Ureter (tissue), 1 donor: ENCODE data around the gene CCNH. TPM values are rescaled to one million over a fixed set of nuclear protein-coding genes. Genes with fewer than 3 reads are reported as not detected.

Source experiments
- DNase-seq: peaks from one replicate; pipeline ENCODE4 v3.0.0-alpha.2; 2020; ENCODE audit warnings: low spot score
- total RNA-seq: library from RNA; stranded (reverse); gene quantifications from one replicate; pipeline ENCODE4 v1.2.4, GENCODE V29; 2023
- donor health status: DM: yes; HTN: yes; CAD: no.

Gene CCNH
- total RNA-seq, result 68.6 TPM

DNA sequence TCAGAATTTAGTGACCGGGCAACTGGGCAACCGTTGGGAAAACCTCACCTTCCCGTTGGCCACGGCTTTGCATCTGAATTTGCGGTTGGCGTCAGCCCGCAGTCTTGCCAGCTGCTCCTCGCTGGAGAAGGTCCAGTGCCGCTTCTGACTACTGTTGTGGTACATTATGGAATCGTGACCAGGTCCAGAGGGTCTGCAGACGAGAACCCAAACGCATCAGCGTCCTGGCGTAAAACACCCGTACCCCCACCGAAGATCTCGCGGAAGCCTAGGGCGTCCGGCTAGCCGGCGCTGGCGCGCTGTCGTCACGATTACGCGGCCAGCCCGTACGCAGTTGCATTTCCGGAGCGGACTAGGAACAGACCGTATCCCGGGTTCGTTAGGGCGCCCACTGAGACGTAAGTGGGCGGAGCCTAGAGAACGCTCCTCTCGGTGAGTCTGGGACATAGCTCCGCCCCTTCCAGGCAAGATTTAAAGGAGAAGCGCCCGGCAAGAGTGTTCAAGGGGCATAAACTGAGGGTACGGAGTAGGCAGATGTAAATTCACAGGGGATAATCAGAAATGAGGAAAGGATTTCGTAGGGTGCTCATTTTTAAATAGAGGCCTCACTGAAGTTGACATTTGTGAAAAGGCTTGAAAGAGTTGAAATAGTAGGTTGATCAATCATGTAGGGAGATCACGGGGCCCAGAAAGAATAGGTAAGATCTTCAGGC lies at the start of gene CCNH:
Gene CCNH (minus strand): TSS at position 301 of the 713 bp plus-strand sequence. CDS start 136 bp downstream, at position 165.
- peak; percentile 97 for DNase-seq

DNA sequence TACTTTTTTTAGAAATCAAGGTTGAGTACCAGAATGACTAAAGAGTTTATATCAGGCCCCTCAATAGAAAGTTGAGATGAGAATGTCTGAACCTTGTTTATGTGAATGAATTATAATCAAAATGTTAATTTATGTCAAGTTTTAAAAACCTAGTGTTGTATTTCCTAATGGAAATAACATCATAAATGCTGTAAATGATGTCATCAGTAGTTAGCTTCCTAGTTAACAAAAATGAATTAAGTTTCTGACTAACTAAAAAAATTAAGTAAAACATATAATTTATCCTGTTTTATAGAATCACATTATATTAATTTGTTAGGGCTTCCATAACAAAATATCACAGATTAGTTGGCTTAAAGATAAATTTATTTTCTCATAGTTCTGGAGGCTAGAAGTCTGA lies 45.0 kb upstream of the CCNH start:
- no peak for DNase-seq

DNA sequence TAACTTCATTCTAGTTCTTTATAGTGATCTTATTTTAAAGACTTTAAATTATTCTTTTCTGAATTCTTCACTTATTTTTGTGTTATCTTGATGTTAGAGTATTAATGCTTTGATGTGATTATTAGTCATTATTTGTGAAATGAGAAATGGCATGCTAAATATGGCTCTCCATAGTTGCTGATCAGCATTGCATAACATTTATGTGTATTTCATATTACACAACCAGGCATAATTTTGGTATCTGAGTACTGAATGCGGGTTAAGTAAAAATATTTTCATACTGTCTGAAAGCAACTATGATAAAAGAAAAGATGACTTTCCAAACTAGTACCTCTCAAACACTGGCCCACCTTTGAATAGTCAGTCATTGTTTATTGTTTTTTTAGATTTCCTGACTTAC lies 41.1 kb upstream of the CCNH start:
- no peak for DNase-seq

DNA sequence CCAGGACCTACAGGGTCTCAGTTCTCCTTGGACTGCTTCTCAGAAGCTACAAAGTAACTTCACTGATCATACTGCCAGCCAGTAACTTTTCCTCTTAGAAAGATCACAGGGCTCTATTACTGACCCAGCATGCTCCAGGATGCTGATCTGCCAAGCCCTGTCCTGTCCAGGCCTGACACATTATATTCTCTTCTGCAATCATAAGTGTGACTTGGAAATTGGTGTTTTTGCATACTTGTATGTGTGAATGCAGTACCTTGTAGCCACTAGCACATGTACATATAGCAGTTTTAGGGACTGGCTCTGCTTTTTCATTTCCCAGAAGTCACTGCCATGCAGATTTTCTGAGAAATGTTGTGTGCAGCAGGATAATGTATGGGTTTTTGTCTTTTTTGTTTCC lies 40.1 kb upstream of the CCNH start:
- no peak for DNase-seq

DNA sequence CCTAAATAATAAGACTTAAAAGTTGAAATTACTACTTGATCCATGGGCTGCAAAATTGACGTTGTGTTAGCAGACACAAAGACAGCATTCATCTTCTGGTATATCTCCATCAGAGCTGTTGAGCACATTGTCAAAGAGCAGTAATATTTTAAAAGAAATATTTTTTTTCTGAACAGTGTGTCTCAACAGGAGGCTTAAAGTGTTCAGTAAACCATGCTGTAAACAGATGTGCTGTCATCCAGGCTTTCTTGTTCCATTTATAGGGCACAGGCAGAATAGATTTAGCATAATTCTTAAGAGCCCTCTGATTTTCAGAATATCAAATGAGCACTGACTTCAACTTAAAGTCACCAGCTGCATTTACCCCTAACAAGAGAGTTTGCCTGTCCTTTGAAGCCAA lies 29.7 kb upstream of the CCNH start:
- no peak for DNase-seq

DNA sequence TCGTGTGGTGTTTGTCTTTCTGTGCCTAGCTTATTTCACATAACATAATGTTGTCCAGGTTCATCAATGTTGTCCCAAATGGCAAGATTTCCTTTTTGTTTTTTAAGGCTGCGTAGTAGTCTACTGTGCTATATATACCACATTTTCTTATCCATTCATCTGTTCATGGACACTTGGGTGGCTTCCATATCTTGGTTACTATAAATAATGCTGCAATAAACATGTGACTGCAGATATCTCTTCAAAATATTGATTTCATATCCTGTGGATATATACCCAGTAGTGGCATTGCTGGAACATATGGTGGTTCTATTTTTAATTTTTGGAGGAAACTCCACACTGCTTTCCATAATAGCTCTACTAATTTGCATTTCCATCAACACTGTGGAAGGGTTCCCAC lies 25.5 kb upstream of the CCNH start:
- no peak for DNase-seq

DNA sequence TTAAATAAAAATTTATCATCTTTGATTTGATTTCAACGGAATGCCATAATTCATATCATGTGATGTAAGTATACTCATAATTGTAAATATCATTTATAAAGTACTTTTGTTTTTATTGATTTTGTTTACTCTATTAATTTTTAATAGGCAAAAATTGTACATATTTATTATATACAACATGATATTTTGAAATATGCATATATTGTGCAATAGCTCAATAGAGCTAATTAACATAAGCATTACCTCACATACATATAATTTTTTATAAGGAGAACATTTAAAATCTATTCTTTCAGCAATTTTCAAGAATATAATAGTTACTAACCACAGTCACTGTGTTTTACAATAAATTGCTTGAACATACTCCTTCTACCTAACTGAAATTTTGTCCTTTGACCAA lies 25.0 kb upstream of the CCNH start:
- DNase-seq, result no peak

DNA sequence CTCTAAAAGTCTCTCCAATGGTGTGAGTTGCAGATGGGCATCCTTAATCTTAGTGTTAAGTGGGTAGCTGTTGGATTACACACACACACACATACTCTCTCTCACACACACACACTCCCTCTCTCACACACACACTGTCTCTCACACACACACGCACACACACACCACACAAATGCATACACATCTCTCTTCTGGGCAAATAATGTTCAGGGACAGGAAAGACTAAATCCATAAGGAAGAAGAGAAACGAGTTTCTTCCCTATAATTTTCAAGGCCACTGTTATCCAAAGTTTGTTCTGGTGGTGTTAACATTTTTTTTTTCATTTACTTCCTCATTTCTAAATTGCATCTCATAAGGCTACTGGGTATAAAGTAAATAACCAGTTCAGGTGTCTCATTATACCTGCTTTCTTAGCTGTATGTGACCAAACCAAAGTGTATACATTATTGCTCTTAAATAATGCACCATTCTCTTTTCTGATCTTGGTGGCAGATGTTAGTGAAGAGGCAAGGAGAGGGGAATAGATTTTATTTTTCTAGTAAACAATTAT lies 22.5 kb upstream of the CCNH start:
- DNase-seq, result no peak

DNA sequence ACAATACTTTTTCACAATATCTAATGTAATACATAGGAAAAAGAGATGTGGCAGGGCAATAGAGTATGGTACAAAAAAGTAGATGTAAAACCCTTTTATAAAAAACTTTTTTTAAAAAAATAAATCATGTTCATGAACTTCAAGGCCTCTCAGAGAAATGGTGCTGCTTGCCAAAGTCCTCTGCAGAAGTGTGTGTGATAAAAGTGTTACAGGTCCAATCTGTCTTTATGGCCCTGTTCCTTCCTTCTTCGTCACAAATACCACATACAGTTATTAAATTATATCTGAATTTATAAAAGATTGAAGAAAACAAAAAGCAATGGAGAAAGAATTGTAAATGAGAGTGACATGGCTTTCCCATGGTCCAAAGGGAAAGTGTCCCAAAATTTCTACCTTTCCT lies 21.7 kb upstream of the CCNH start:
- DNase-seq, result no peak

DNA sequence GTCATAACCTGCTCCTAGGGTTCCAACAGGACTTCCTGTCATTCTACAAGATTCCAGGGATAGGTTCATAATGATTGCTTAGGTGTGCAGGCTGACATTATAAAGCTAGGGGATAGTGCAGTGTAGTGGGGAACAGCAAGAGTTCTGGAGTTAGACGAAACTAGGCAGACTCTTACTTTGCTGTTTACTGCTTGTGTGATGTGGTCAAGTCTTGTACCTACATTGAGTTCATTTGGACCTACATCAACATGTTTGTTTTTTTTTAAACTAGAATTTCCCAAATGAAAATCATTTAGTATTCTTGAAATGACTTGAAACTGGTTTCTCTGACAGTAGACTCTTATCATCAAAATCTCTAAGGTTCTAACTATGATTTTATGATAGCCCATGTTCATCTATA lies 21.2 kb upstream of the CCNH start:
- no peak for DNase-seq

DNA sequence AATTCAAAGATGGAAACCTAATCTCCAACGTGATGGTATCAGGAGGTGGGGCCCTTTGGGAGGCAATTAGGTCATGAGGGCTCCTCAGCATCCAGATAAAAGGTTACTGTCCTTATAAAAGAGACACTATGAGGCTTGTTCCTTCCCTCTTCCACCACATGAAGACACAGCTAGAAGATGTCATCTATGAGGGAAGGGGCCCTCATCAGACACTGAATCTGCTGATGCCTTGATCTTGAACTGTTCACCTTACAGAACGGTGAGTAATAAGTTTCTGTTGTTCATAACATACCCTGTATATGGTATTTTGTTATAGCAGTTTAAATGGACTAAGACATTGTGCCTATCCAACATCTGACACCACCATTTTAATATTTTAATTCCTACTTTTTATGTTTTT lies 19.7 kb upstream of the CCNH start:
- DNase-seq, result no peak

DNA sequence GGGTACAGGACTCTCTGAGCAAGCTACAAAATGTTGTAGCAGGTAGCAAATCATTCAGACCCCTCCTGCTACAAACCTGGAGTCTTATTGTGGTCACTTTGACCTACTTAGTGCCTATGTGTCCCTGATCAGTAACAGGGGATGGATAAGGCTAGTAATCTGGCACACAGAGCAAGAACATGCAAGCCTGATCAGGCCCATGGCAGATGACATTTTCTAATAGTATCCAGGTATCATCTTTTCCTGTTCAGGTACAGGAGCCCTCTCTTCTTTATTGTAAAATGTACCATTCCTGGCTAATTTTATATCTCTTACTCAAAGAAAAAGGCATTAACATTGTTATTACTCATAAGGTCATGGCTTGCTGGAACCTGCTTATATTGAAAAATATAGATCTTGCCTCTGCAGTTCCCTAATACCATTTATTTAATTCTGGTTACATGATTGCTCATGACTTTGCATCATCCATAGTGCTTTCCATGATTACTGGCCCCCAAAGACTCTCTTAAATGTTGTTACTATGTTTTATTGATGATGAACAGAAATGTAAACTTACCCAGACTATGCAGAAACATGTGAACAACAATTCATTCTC lies 18.2 kb upstream of the CCNH start:
- no peak for DNase-seq

DNA sequence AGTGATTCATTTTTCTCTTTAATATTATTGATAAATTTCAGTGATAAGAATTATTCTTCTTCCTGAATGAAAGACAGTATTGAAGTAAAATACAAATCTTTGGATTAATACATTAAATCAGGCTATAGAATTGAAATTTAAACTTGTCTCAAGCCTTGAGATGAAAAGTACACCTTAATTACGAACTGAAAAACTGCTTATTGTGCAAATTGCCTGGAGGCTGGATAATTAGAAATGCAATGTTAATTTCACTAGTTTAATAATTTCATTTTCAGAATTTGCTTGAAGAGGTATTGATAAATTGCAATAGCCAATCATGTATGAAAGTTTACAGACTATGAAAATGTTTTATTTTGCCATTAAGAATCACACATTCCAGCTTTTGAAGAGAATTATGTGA lies 11.0 kb upstream of the CCNH start:
- DNase-seq, result no peak

DNA sequence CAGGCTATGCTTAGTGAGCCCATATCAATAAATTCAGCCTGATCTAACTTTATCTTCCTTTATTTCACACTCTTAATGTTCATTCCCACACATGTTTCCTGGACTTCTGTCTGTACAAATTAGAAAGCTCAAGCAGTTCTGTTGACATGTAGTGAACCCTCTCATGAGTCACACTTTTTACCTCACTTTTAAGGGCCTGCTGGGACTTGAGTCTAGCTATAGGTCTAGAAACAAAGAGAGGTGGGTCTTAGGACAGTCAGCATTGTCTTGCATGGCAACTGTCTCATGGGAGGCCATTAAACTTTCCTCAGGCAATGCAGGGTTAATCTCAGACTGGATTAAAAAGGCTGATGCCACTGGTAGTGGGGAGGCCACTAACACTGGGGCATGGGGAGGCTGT lies 8.6 kb upstream of the CCNH start:
- no peak for DNase-seq

DNA sequence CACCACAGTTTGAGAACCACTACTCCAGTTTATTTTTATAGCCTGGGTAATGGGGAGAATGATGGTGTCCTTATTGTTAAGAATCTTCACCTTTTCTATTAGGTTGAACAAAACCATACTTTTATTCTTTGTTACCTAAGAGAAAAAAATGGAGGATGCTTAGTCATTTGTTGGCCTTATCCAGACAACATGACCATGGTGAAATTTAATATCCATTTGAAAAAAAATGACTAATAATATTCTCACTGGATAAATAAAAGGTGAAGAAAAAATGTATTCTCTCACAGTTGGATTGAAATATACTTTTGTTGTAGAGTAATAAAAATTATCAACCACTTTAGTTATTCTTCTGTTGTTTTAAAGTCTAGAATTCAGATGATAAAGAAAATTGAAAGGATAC lies 5.8 kb upstream of the CCNH start:
- no peak for DNase-seq

DNA sequence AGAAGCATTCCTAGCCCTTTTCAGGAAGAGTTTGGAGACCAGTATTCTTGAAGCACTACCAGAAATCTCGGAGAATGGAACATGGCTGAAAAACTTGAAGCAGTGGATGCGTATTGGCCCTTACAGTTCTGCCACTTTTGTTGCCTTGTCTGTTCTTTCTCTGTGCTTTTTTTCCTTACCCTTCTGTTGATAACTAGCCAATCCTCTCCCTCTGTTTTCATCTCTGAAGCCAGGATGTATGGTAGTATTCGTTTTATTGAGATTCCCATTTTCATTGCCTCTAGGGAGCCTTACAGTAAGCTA lies 564 bp upstream of the CCNH start:
- DNase-seq, result no peak

DNA sequence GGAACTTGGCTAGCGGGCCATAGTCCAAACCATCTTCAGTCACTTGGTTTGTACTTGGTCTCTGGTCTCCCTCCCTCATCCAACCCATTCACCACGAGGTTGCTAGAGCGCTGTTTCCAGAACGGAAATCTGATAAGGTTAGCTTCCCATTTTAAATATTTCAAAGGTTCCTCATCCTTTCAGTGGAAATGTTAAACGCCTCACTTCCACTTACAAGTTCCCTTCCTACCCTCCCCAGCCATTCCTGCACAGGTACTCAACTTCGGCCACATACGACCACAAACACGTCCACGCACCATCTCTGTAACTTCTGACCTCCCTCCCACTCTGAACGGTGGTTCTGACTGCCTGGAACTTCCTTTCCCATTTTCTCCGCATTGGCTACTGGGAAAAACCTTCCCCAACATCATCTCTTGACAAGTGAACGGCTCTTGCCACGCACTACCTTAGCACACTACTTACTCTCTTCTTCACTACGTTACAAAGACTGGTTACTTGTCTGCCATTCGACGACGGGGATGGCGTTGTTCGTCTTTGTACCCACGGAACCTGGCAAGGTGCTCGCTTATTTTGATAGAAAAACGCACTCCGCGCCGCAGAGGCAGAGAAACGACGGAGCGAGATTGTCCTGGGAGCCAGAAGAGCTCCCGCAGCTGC lies 629 bp downstream of the CCNH start:
- no peak for DNase-seq

DNA sequence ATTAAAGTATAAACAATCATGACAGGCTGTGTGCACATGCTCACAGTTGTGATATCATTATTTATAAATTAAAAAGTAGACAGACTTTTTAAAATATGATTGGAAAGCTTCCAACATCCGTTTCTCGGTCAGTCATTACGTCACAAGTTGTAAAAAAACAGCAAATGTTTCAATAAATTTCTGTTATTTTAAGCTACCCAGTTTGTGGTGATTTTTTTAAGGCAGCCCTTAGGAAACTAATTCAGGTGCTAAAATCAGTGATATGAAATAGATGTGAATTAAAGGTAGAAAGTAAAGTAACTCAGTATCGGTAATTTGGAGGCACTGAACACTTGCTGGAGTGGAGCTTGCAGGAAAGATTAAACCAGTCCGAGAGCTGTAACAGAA lies 1.2 kb downstream of the CCNH start:
- DNase-seq, result no peak

DNA sequence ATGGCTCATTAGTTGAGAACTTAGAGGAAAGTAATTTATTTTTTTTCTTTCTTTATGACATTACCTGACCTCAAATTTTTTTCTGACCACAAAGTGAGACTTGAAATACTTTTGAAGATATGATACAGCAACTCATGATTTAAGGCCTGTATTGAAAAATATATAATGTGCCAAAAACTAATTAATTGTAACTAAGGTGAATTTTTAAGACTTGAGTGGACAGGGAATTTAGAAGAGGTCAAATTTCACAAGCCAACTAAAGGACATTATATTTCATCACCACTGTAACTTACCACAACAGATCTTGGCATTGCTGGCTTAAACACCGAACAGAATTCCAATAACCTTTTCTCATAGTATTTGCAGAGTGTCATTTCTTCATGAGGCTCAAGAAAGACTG lies 1.8 kb downstream of the CCNH start:
- no peak for DNase-seq

DNA sequence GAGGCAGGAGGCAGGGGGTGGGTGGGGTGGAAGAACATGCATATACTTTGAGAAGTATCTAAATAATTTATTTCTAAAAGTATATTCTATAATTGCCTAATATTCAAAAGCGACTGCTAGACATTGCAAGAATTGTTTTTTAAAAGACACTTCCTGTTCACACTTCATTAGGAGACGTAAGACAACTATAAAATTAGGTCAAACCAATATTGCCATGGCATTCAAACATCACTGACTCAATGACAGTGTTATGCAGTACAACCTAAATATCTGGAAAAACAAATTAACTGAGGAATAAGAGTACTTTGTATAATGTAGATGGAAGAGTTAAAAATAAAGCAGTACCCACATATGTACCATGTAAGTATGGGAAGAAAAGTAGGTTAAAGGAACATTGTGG lies 4.5 kb downstream of the CCNH start:
- DNase-seq, result no peak

DNA sequence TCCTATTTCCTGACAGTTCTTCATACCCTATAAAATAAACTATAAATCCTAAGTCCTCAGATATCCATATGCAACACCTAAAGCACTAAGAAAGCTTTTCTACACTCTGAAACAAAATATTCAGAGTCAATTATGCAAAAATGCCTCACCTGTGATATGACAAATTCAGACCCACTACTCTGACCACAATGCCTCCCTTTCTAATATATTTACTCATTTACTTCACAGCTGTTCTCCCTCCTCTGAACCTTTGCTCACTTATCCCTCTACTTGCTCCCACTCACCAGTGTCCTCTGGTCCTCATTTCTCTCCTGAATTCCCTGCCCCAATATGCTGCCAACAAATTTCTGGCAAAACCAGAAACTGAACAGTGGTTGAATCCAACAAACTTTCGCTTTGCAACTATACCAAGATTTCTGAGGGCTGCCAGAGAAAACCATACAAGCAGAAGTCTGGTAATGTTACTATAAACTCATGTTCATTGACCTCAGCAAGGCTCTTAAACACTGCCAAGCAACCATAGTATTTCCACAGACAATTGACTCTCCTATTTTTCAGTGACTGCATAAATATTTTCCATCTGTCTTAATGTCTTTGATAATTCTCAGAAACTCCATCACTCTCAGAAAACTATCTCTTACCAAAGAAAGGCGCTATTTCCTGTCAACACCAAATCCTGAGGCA lies 7.1 kb downstream of the CCNH start:
- no peak for DNase-seq

DNA sequence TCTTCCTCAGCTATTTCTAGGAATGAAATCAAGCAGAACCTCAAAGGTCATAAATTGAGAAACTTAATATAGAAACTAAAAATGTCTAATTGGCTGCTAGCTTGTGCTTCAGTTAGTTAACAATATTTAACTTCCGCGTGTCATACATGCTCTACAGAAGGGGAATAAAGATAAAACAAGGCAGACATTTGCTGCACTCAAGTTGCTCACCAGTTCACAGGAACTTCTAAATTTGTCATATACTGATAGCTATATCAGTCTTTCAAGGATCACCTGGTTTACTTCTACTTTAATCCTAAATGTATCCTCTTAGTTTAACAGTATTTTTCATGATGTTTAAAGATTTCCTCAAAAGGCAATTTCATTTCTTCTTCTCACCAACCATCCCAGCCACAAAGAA lies 8.4 kb downstream of the CCNH start:
- no peak for DNase-seq

DNA sequence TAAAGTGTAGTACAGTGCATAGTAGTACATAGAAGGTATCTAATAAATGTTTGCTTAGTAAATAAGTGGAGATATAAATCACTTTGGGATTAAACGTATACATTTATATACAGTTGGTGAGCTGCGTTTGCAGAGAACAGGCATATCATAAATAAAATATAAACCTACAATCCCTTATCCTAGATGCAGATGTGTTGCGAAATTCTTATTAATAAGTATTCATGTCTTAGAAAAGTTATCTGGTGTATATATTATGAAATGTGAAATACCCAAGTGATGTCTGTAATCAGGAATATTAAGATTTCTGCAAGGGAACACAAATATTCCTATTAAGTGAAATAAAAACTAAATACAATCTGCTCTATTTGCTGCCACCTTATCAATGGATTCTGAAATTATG lies 8.8 kb downstream of the CCNH start:
- DNase-seq, result no peak
